HG02884 (cell line): ENCODE data around the gene RFX2.
"Not testable (repeated sequence)": the region's sequence is repeated elsewhere in the genome, so short reads cannot be mapped to it uniquely, and the experiment has no call there.

ENCODE experiments used
- ATAC-seq: cut with Tn5 transposase; IDR thresholded peaks from one replicate; pipeline ENCODE4 v1.9.1; 2021; ENCODE audit warnings: mild to moderate bottlenecking, moderate library complexity; ENCODE audit not compliant: unreplicated experiment

RFX2 gene

GRCh38 chr19:6076675-6077463 is 33.4 kb downstream of the RFX2 start:
- ATAC-seq, result no peak

GRCh38 chr19:6076291-6076665 is 34.0 kb downstream of the RFX2 start:
- ATAC-seq, result no peak

- no peak for ATAC-seq
Measured at GRCh38 chr19:6074709-6075403, 35.4 kb downstream of the RFX2 start.

GRCh38 chr19:6073858-6074708 is 36.2 kb downstream of the RFX2 start:
- no peak for ATAC-seq

- not testable (repeated sequence) for ATAC-seq
Measured at GRCh38 chr19:6073233-6073632, 37.1 kb downstream of the RFX2 start.

- ATAC-seq, result no peak
Measured at GRCh38 chr19:6071875-6072274, 38.4 kb downstream of the RFX2 start.

- ATAC-seq, result no peak
Measured at GRCh38 chr19:6070720-6071485, 39.4 kb downstream of the RFX2 start.

GRCh38 chr19:6070207-6070681 is 40.1 kb downstream of the RFX2 start:
- no peak for ATAC-seq

- ATAC-seq, result no peak
Measured at GRCh38 chr19:6069268-6069791, 41.0 kb downstream of the RFX2 start.

- ATAC-seq, result no peak
Measured at GRCh38 chr19:6068711-6069110, 41.6 kb downstream of the RFX2 start.

- ATAC-seq, result no peak
Measured at GRCh38 chr19:6067975-6068374, 42.3 kb downstream of the RFX2 start.

- ATAC-seq, result no peak
Measured at GRCh38 chr19:6066661-6067646, 43.3 kb downstream of the RFX2 start.

GRCh38 chr19:6065685-6066374 is 44.5 kb downstream of the RFX2 start:
- no peak for ATAC-seq

- ATAC-seq, result no peak
Measured at GRCh38 chr19:6064336-6065073, 45.8 kb downstream of the RFX2 start.

GRCh38 chr19:6063576-6064335 is 46.5 kb downstream of the RFX2 start:
- no peak for ATAC-seq

GRCh38 chr19:6062961-6063575 is 47.2 kb downstream of the RFX2 start:
- ATAC-seq, result no peak

- no peak for ATAC-seq
Measured at GRCh38 chr19:6062274-6062673, 48.0 kb downstream of the RFX2 start.
